NCI-H748 (cell line): ENCODE data around the gene PRSS50.
"Not testable (repeated sequence)": the region's sequence is repeated elsewhere in the genome, so short reads cannot be mapped to it uniquely, and the experiment has no call there.

Experiments used
- DNase-seq: peaks from one replicate; lab custom pipeline; 2025; ENCODE audit not compliant: unreplicated experiment; lab: John Stamatoyannopoulos, UW

PRSS50 gene

GRCh38 chr3:46717447-46718231 lies at the start of gene PRSS50:
Gene PRSS50, minus strand, starts transcription at chr3:46717869. Its CDS starts 45 bp downstream, at chr3:46717824.
- DNase-seq = no peak

- no peak for DNase-seq
These were observed 46.5 kb upstream of the PRSS50 start for GRCh38 chr3:46764206-46764605.

- peak; percentile 0 for DNase-seq
These were observed 45.5 kb upstream of the PRSS50 start for GRCh38 chr3:46763178-46763577.

- DNase-seq = peak; percentile 5
These were observed 41.8 kb upstream of the PRSS50 start for GRCh38 chr3:46759239-46760167.

- no peak for DNase-seq
These were observed 39.0 kb upstream of the PRSS50 start for GRCh38 chr3:46756642-46757041.

GRCh38 chr3:46755646-46756045 lies 38.0 kb upstream of the PRSS50 start:
- no peak for DNase-seq

- DNase-seq = not testable (repeated sequence)
These were observed 35.5 kb upstream of the PRSS50 start for GRCh38 chr3:46753127-46753526.

GRCh38 chr3:46750555-46751038 lies 32.9 kb upstream of the PRSS50 start:
- DNase-seq = no peak

- no peak for DNase-seq
These were observed 31.5 kb upstream of the PRSS50 start for GRCh38 chr3:46749129-46749528.

- no peak for DNase-seq
These were observed 30.5 kb upstream of the PRSS50 start for GRCh38 chr3:46748170-46748569.

- DNase-seq = no peak
These were observed 29.0 kb upstream of the PRSS50 start for GRCh38 chr3:46746711-46747110.

GRCh38 chr3:46742992-46743585 lies 25.4 kb upstream of the PRSS50 start:
- DNase-seq = no peak

- DNase-seq = not testable (repeated sequence)
These were observed 21.9 kb upstream of the PRSS50 start for GRCh38 chr3:46739565-46739964.

GRCh38 chr3:46737329-46737731 lies 19.7 kb upstream of the PRSS50 start:
- DNase-seq = peak; percentile 10

GRCh38 chr3:46736006-46736872 lies 18.6 kb upstream of the PRSS50 start:
- no peak for DNase-seq

- no peak for DNase-seq
These were observed 17.1 kb upstream of the PRSS50 start for GRCh38 chr3:46734773-46735172.

GRCh38 chr3:46733026-46733800 lies 15.5 kb upstream of the PRSS50 start:
- no peak for DNase-seq

GRCh38 chr3:46731795-46732194 lies 14.1 kb upstream of the PRSS50 start:
- DNase-seq = no peak

- DNase-seq = no peak
These were observed 13.2 kb upstream of the PRSS50 start for GRCh38 chr3:46730819-46731218.

- DNase-seq = no peak
These were observed 11.4 kb upstream of the PRSS50 start for GRCh38 chr3:46729038-46729437.
